Prostate gland (tissue), 2 donors: Measurements from ENCODE around the gene TFCP2.

Experiments
- CTCF ChIP-seq, 4 experiments: fragments of 200-600 bp in 2 of 4; fragments of 450-650 bp in 2 of 4; sonication (generic) in 2 of 4; IDR thresholded peaks; 1 replicate in 3 of 4; 2 replicates in 1 of 4; pipeline ENCODE4 v1.5.1; 2016 to 2019; ENCODE audit warnings: antibody characterized with exemption in 4 of 4, mild to moderate bottlenecking in 2 of 4, moderate library complexity in 2 of 4
- POLR2A ChIP-seq: fragments of 450-650 bp; IDR thresholded peaks from one replicate; pipeline ENCODE4 v1.6.1; 2016; ENCODE audit warnings: antibody characterized with exemption, mild to moderate bottlenecking
- POLR2AphosphoS5 ChIP-seq: sonication (generic); formaldehyde crosslinking; IDR thresholded peaks from one replicate; pipeline ENCODE4 v1.6.1; 2017; ENCODE audit warnings: antibody characterized with exemption

- TF ChIP-seq CTCF (IDR thresholded peaks at IDR 0.05) (no peak), POLR2A (no peak), POLR2AphosphoS5 (no peak)
These were observed 35.2 kb upstream of the TFCP2 start for GRCh38 chr12:51208016-51208660.
